GM12892 (cell line): ENCODE data around the gene GPR132.

ENCODE experiments used
- POLR2A ChIP-seq: IDR thresholded peaks from 2 replicates; pipeline ENCODE4 v1.6.1; 2011; ENCODE audit warnings: low read depth, low read length, control low read depth
- POLR2AphosphoS5 ChIP-seq: IDR thresholded peaks from 2 replicates; pipeline ENCODE4 v1.6.1; 2011; ENCODE audit warnings: low read depth, low read length, control low read depth
- TAF1 ChIP-seq: IDR thresholded peaks from 2 replicates; pipeline ENCODE4 v1.6.1; 2011; ENCODE audit warnings: low read depth, mild to moderate bottlenecking, control low read depth, low read length, borderline replicate concordance

DNA sequence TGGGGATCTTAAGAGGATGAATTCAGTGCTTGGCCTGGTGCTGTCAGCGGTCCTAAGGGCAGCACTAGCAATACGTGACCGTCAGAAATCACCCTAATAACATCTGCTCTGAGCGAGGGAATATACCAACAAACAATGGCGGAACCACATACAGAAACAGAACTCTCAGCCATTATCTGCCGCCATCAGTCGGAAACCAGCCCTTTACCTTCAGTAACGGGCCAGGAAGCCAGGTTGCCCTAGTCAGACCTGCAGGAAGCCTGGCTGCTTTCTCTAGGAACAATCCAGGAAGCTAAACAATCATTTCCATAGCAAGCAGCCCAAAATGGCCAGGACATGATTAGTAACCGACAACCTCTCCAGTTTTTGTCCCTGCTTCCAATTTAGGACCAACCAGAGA lies 50.0 kb downstream of the GPR132 start:
- no peak for TF ChIP-seq POLR2AphosphoS5
- no peak for TF ChIP-seq POLR2A
- TF ChIP-seq TAF1: no peak
